Stimulated activated naive B cell treated with anti-CD40 and anti-IgM and Interleukin-4, amounts not matched to agents 10 μg/mL and 1 μg/mL and 100 μg/mL, for 72 hours (primary cell): ENCODE results near the gene ESPL1.

Source experiments
- ATAC-seq, 2 donors: fragments of 150-1000 bp; cut with Tn5 transposase; replicated peaks; 2 replicates each; pipeline ENCODE4 v1.10.0; 2021; ENCODE audit warnings: moderate library complexity in 1 of 2
- DNase-seq: peaks from one replicate; pipeline ENCODE4 v3.0.0; 2021
- H3K27ac Mint-ChIP-seq: one replicate; pipeline ENCODE4 v1.8.0; 2022; ENCODE audit warnings: mild to moderate bottlenecking, mixed read lengths
- H3K27me3 Mint-ChIP-seq, 2 donors: one replicate each; pipeline ENCODE4 v1.8.0; 2022; ENCODE audit warnings: mixed read lengths in 2 of 2
- H3K36me3 Mint-ChIP-seq, 2 donors: one replicate each; pipeline ENCODE4 v1.8.0; 2022; ENCODE audit warnings: mixed read lengths in 2 of 2, mild to moderate bottlenecking in 1 of 2
- H3K4me1 Mint-ChIP-seq, 2 donors: one replicate each; pipeline ENCODE4 v1.8.0; 2022; ENCODE audit warnings: mixed read lengths in 2 of 2, mild to moderate bottlenecking in 1 of 2
- H3K4me3 Mint-ChIP-seq, 2 donors: one replicate each; pipeline ENCODE4 v1.8.0; 2022; ENCODE audit warnings: mild to moderate bottlenecking in 2 of 2, mixed read lengths in 2 of 2, moderate library complexity in 1 of 2
- H3K9me3 Mint-ChIP-seq, 2 donors: one replicate each; pipeline ENCODE4 v1.8.0; 2022; ENCODE audit warnings: mixed read lengths in 2 of 2, mild to moderate bottlenecking in 1 of 2

Gene ESPL1

GRCh38 chr12:53267999-53268629, at the start of gene ESPL1:
TSS of gene ESPL1 (plus strand) at chr12:53268299. CDS start at chr12:53268767, 468 bp downstream.
- Mint-ChIP-seq H3K27ac (peak within 1 kb of the TSS; percentile 97), H3K36me3 (peaks cover 16 to 20% of the 10 kb centered on the region in 2 donors), H3K4me1 (peaks cover 25 to 45% of the 10 kb centered on the region in 2 donors), H3K27me3 (no peaks in the 10 kb centered on the region), H3K4me3 (peak within 1 kb of the TSS; percentile 94 to 98), H3K9me3 (no peaks in the 10 kb centered on the region)
- peak; percentile 87 for DNase-seq
- ATAC-seq: peak; percentile 89 to 93

- Mint-ChIP-seq H3K9me3 (no peaks in the 10 kb centered on the region), H3K27me3 (no peaks in the 10 kb centered on the region), H3K36me3 (peaks cover 15 to 29% of the 10 kb centered on the region in 2 donors), H3K4me3 (peak overlapping the region; percentile 81 to 91), H3K4me1 (peaks cover 62 to 80% of the 10 kb centered on the region in 2 donors), H3K27ac (peak overlapping the region; percentile 97)
- no peak for DNase-seq
- no peak for ATAC-seq
These were observed 49.4 kb upstream of the ESPL1 start for GRCh38 chr12:53218551-53219291.

GRCh38 chr12:53219292-53219955, 48.7 kb upstream of the ESPL1 start:
- DNase-seq (peak; percentile 72), ATAC-seq (peak; percentile 49 to 53)
- peak overlapping the region; percentile 97 for H3K27ac Mint-ChIP-seq
- no peaks in the 10 kb centered on the region for H3K9me3 Mint-ChIP-seq
- peaks cover 62 to 80% of the 10 kb centered on the region in 2 donors for H3K4me1 Mint-ChIP-seq
- no peaks in the 10 kb centered on the region for H3K27me3 Mint-ChIP-seq
- H3K4me3 Mint-ChIP-seq: peak overlapping the region; percentile 81 to 91
- peaks cover 8 to 27% of the 10 kb centered on the region in 2 donors for H3K36me3 Mint-ChIP-seq

- ATAC-seq (peak; percentile 52 to 57), DNase-seq (peak; percentile 78)
- Mint-ChIP-seq H3K9me3 (no peaks in the 10 kb centered on the region), H3K27me3 (no peaks in the 10 kb centered on the region), H3K4me1 (peaks cover 63 to 81% of the 10 kb centered on the region in 2 donors), H3K36me3 (peaks cover 3 to 27% of the 10 kb centered on the region in 2 donors), H3K4me3 (peak overlapping the region; percentile 81 to 91), H3K27ac (peak overlapping the region; percentile 97)
These were observed 48.0 kb upstream of the ESPL1 start for GRCh38 chr12:53219956-53220693.

GRCh38 chr12:53220694-53221202, 47.4 kb upstream of the ESPL1 start:
- Mint-ChIP-seq H3K27ac (peak overlapping the region; percentile 94), H3K4me3 (peak overlapping the region; percentile 81 to 91), H3K9me3 (no peaks in the 10 kb centered on the region), H3K36me3 (peaks cover 7 to 29% of the 10 kb centered on the region in 2 donors), H3K27me3 (no peaks in the 10 kb centered on the region), H3K4me1 (peaks cover 61 to 79% of the 10 kb centered on the region in 2 donors)
- ATAC-seq: peak; percentile 71
- DNase-seq: peak; percentile 82

- Mint-ChIP-seq H3K9me3 (no peaks in the 10 kb centered on the region), H3K27me3 (no peaks in the 10 kb centered on the region), H3K36me3 (peaks cover 8 to 24% of the 10 kb centered on the region in 2 donors), H3K4me1 (peaks cover 54 to 72% of the 10 kb centered on the region in 2 donors), H3K4me3 (peak overlapping the region; percentile 81 to 91), H3K27ac (peak overlapping the region; percentile 94)
- DNase-seq: no peak
- peak; percentile 20 to 23 for ATAC-seq
These were observed 46.7 kb upstream of the ESPL1 start for GRCh38 chr12:53221203-53222080.

GRCh38 chr12:53222170-53222721, 45.9 kb upstream of the ESPL1 start:
- H3K27me3 Mint-ChIP-seq: no peaks in the 10 kb centered on the region
- H3K27ac Mint-ChIP-seq: no peak overlapping the region
- H3K9me3 Mint-ChIP-seq: no peaks in the 10 kb centered on the region
- ATAC-seq: no peak
- peak overlapping the region; percentile 50 to 79 for H3K4me3 Mint-ChIP-seq
- peaks cover 51 to 64% of the 10 kb centered on the region in 2 donors for H3K4me1 Mint-ChIP-seq
- H3K36me3 Mint-ChIP-seq: peaks cover 14 to 28% of the 10 kb centered on the region in 2 donors
- DNase-seq: no peak

GRCh38 chr12:53222806-53223261, 45.3 kb upstream of the ESPL1 start:
- peak overlapping the region; percentile 42 for H3K27ac Mint-ChIP-seq
- no peak for DNase-seq
- H3K4me3 Mint-ChIP-seq: peak overlapping the region; percentile 50 to 79
- peaks cover 14 to 28% of the 10 kb centered on the region in 2 donors for H3K36me3 Mint-ChIP-seq
- H3K27me3 Mint-ChIP-seq: no peaks in the 10 kb centered on the region
- ATAC-seq: no peak
- peaks cover 49 to 58% of the 10 kb centered on the region in 2 donors for H3K4me1 Mint-ChIP-seq
- no peaks in the 10 kb centered on the region for H3K9me3 Mint-ChIP-seq

- Mint-ChIP-seq H3K27me3 (no peaks in the 10 kb centered on the region), H3K4me1 (peaks cover 46 to 51% of the 10 kb centered on the region in 2 donors), H3K36me3 (peaks cover 16 to 31% of the 10 kb centered on the region in 2 donors), H3K9me3 (no peaks in the 10 kb centered on the region), H3K4me3 (no peak overlapping the region), H3K27ac (peak overlapping the region; percentile 42)
- ATAC-seq (no peak), DNase-seq (no peak)
These were observed 44.6 kb upstream of the ESPL1 start for GRCh38 chr12:53223389-53224060.

- H3K27ac Mint-ChIP-seq: peak overlapping the region; percentile 72
- DNase-seq (no peak), ATAC-seq (no peak)
- no peak overlapping the region for H3K4me3 Mint-ChIP-seq
- H3K4me1 Mint-ChIP-seq: peaks cover 42 to 43% of the 10 kb centered on the region in 2 donors
- H3K36me3 Mint-ChIP-seq: peaks cover 16 to 27% of the 10 kb centered on the region in 2 donors
- H3K27me3 Mint-ChIP-seq: no peaks in the 10 kb centered on the region
- H3K9me3 Mint-ChIP-seq: no peaks in the 10 kb centered on the region
These were observed 43.8 kb upstream of the ESPL1 start for GRCh38 chr12:53224061-53224896.

GRCh38 chr12:53224897-53225634, 43.0 kb upstream of the ESPL1 start:
- Mint-ChIP-seq H3K4me3 (no peak overlapping the region), H3K27ac (peak overlapping the region; percentile 72), H3K36me3 (peaks cover 16 to 24% of the 10 kb centered on the region in 2 donors)

More at GRCh38 chr12:53224897-53225634, 43.0 kb upstream of the ESPL1 start:
- no peaks in the 10 kb centered on the region for H3K9me3 Mint-ChIP-seq
- no peaks in the 10 kb centered on the region for H3K27me3 Mint-ChIP-seq
- peaks cover 38 to 41% of the 10 kb centered on the region in 2 donors for H3K4me1 Mint-ChIP-seq
- DNase-seq (no peak), ATAC-seq (no peak)
